Stimulated activated CD8-positive, alpha-beta memory T cell treated with anti-CD3 and anti-CD28 coated beads, Interleukin-15, amount 100 ng/mL, for 4 hours (primary cell): ENCODE data around the gene PNMA1.
"Not testable (repeated sequence)": the region's sequence is repeated elsewhere in the genome, so short reads cannot be mapped to it uniquely, and the experiment has no call there.

Experiments
- DNase-seq, 2 donors: peaks; one replicate each; pipeline ENCODE4 v3.0.0-alpha.2; 2020; ENCODE audit warnings: low read depth in 2 of 2

The PNMA1 gene

GRCh38 chr14:73717711-73718417 lies 3.7 kb upstream of the PNMA1 start:
- no peak for DNase-seq

GRCh38 chr14:73717266-73717665 lies 3.1 kb upstream of the PNMA1 start:
- no peak for DNase-seq

GRCh38 chr14:73715707-73716106 lies 1.5 kb upstream of the PNMA1 start:
- no peak for DNase-seq

- no peak for DNase-seq
Observed at GRCh38 chr14:73714656-73715081, 485 bp upstream of the PNMA1 start.

- no peak for DNase-seq
Observed at GRCh38 chr14:73713206-73713802, 880 bp downstream of the PNMA1 start.

- no peak for DNase-seq
Observed at GRCh38 chr14:73712540-73713180, 1.5 kb downstream of the PNMA1 start.

GRCh38 chr14:73712071-73712506 lies 2.1 kb downstream of the PNMA1 start:
- DNase-seq, result no peak

- no peak for DNase-seq
Observed at GRCh38 chr14:73710737-73711136, 3.4 kb downstream of the PNMA1 start.

- DNase-seq, result no peak
Observed at GRCh38 chr14:73709904-73710469, 4.2 kb downstream of the PNMA1 start.

GRCh38 chr14:73708076-73708475 lies 6.1 kb downstream of the PNMA1 start:
- DNase-seq, result not testable (repeated sequence)

GRCh38 chr14:73700325-73700724 lies 13.9 kb downstream of the PNMA1 start:
- no peak for DNase-seq

GRCh38 chr14:73696466-73697400 lies 17.5 kb downstream of the PNMA1 start:
- DNase-seq, result no peak

GRCh38 chr14:73695997-73696396 lies 18.2 kb downstream of the PNMA1 start:
- no peak for DNase-seq

GRCh38 chr14:73695082-73695481 lies 19.1 kb downstream of the PNMA1 start:
- no peak for DNase-seq

- DNase-seq, result no peak
Observed at GRCh38 chr14:73694083-73694482, 20.1 kb downstream of the PNMA1 start.

- DNase-seq, result no peak
Observed at GRCh38 chr14:73686901-73687300, 27.3 kb downstream of the PNMA1 start.

- DNase-seq, result no peak
Observed at GRCh38 chr14:73685328-73685727, 28.9 kb downstream of the PNMA1 start.

GRCh38 chr14:73684627-73685026 lies 29.6 kb downstream of the PNMA1 start:
- no peak for DNase-seq

- no peak for DNase-seq
Observed at GRCh38 chr14:73680821-73681220, 33.4 kb downstream of the PNMA1 start.

GRCh38 chr14:73678698-73679097 lies 35.5 kb downstream of the PNMA1 start:
- DNase-seq, result no peak

GRCh38 chr14:73674986-73675385 lies 39.2 kb downstream of the PNMA1 start:
- no peak for DNase-seq

GRCh38 chr14:73667854-73668253 lies 46.3 kb downstream of the PNMA1 start:
- no peak for DNase-seq
